Kidney capillary endothelial cell (primary cell): Measurements from ENCODE around the gene CYP4F2.
"Not testable (repeated sequence)": the region's sequence is repeated elsewhere in the genome, so short reads cannot be mapped to it uniquely, and the experiment has no call there.

Source experiments
- DNase-seq: peaks from one replicate; pipeline ENCODE4 v3.0.0-alpha.2; 2018; ENCODE audit warnings: low spot score

The CYP4F2 gene

GRCh38 chr19:15850385-15850784 is 47.5 kb downstream of the CYP4F2 start:
- no peak for DNase-seq

DNA sequence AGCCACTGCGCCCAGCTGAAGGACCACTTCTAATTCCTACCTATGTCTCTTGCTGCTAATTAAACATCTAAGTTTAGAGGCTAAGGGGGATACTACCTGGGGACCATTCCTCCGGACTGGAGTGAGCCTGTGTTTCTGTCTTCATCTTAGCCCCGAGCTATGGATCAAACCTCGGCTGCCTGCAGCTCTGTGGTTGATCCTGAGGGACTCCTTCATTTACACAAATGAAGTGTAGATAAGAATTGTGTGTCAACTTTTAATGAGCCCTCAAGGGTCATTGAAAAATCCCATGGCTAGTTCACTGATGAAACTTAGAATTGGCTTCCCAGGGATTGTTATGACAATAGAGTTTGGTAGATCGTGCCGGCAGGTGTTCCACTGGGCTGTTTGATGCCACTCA is 51.0 kb downstream of the CYP4F2 start:
- DNase-seq, result no peak

- DNase-seq, result not testable (repeated sequence)
Observed at GRCh38 chr19:15843894-15844222, 54.0 kb downstream of the CYP4F2 start.

- DNase-seq, result no peak
Observed at GRCh38 chr19:15843203-15843893, 54.5 kb downstream of the CYP4F2 start.

- DNase-seq, result no peak
Observed at GRCh38 chr19:15841875-15842569, 55.9 kb downstream of the CYP4F2 start.

- no peak for DNase-seq
Observed at GRCh38 chr19:15840833-15841232, 57.0 kb downstream of the CYP4F2 start.

DNA sequence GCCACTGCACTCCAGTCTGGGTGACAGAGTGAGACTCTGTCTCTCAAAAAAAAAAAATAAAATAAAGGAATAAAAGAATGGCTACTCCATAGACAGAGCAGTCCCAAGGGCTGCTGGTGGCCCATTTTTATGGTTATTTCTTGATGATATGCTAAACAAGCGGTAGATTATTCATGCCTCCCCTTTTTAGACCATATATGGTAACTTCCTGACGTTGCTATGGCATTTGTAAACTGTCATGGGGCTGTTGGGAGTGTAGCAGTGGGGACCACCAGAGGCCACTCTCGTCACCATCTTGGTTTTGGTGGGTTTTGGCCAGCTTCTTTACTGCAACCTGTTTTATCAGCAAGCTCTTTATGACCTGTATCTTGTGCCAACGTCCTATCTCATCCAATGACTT is 58.0 kb downstream of the CYP4F2 start:
- DNase-seq, result not testable (repeated sequence)

GRCh38 chr19:15838351-15838750 is 59.5 kb downstream of the CYP4F2 start:
- DNase-seq, result no peak

- no peak for DNase-seq
Observed at GRCh38 chr19:15837221-15837731, 60.6 kb downstream of the CYP4F2 start.

DNA sequence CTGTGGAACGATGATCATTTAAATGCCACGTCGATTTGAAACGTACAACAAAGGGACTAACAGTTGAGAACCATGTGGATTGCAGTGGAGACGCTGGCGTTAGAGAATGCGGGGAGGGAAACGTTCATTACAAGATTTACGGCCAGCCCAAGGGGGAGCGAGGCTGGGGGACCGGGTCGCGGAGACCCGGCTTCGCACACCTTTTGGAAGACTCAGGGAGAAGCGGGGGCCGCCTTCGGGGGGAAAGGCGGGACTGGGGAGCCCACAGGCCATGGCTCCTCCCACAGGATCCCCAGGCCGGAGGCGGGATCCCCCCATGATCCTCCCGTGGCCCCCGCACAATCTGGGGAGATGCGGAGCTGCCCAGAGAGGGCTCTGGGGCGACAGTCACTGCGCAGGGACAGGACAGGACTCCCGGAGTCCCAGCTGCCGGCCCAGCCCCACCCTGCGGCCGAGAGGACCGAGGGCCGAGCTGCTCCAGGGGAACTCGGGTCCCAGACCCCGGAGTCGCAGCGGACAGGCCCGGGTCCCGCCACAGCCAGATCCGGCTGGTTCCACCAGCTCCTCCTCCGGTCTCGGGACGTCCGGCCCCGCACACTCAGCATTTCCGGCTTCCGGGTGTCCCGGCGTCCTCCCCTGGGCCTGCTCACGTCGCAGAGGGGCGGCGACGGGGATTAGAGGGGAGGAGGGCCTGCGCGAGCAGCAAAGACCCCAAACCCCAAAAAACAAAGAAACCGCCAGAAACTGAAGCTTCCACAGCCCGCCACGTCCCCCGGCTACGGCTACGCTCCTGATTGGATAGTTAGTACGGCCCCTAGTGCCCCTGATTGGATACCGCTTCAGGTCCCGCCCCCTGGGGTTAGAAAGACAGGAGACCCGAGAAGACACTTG is 61.3 kb downstream of the CYP4F2 start:
- peak; percentile 85 for DNase-seq

GRCh38 chr19:15835565-15836329 is 62.1 kb downstream of the CYP4F2 start:
- DNase-seq, result peak; percentile 1

DNA sequence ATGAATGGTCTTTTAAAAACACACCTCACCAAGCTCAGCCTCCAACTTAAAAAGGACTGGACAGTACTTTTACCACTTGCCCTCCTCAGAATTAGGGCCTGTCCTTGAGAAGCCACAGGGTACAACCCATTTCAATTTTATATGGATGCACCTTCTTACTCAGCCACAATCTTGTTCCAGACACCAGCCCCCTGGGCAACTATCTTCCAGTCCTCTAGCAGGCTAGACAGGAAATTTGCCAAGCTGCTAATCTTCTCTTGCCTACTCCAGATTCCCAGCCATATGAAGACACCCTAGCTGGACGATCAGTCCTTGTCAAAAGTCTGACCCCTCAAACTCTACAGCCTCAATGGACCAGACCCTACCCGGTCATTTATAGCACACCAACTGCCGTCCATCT is 63.6 kb downstream of the CYP4F2 start:
- DNase-seq, result not testable (repeated sequence)

DNA sequence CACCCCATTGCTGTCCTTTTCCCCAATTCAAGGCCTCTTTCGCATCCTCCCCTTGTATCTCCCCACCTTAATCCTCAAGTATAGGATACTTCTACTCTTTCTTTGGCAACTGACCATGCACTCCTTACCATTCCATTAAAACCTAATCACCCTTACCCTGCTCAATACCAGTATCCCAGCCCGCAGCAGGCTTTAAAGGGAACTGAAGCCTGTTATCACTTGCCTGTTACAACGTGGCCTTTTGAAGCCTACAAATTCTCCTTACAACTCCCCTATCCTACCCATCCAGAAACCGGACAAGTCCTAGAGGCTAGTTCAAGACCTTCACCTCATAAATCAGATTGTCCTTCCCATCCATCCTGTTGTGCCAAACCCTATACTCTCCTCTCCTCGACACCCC is 66.2 kb downstream of the CYP4F2 start:
- no peak for DNase-seq

GRCh38 chr19:15829786-15830185 is 68.1 kb downstream of the CYP4F2 start:
- no peak for DNase-seq

- DNase-seq, result no peak
Observed at GRCh38 chr19:15829306-15829698, 68.6 kb downstream of the CYP4F2 start.

- DNase-seq, result not testable (repeated sequence)
Observed at GRCh38 chr19:15828611-15829305, 69.1 kb downstream of the CYP4F2 start.

GRCh38 chr19:15828121-15828610 is 69.7 kb downstream of the CYP4F2 start:
- no peak for DNase-seq
